GM21447 (cell line): ENCODE measurements around the gene HCAR3.

ENCODE experiments used
- ATAC-seq: cut with Tn5 transposase; IDR thresholded peaks from one replicate; pipeline ENCODE4 v1.9.1; 2021; ENCODE audit not compliant: unreplicated experiment

The HCAR3 gene

DNA sequence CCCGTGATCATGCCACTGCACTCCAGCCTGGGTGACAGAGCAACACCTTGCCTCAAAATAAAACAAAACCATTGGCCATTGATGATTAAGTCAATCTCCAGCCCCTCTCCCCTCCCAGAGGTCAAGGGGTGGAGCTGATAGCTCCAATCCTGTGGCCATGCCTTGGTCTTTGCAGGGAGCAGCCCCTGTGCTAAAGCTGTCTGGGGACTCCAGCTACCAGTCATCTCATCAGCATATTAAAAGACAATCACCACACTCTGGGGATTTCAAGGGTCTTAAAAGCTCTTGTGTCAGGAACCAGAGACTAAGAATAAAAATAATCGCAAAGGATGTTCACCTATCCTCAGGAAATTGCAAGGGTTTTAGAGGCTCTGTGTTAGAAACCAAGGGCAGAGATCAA is 44.1 kb downstream of the HCAR3 start:
- ATAC-seq, result no peak

DNA sequence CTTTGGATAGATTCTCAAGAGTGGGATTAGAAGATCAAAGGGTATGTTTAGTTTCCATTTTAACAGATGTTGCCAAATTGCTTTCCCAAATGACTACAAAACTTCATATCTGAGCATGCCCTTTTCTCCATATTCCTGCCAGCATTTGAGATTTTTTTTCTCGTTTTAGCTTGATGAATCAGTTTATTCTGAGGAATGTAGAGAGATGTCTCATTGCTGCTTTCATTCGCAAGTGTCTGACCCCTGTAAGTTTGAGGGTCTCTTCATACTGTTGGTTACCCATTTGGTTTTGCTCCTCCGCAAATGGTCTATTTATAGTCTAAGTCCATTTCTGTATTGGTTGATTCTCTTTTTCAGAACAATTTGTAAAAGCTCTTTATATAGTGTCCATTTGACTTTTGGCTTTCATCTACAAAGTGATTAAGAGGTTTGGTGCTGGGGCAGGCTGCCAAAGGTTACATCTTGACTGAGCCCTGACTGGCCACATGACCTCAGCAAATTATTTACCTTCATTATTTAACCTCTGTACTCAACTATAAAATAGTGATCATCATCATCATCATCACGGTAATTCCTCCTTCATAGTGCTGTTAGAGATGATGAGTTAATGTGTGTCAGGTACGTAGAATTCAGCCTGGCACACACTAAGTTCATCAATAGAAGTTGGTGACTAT is 47.1 kb downstream of the HCAR3 start:
- ATAC-seq, result no peak

DNA sequence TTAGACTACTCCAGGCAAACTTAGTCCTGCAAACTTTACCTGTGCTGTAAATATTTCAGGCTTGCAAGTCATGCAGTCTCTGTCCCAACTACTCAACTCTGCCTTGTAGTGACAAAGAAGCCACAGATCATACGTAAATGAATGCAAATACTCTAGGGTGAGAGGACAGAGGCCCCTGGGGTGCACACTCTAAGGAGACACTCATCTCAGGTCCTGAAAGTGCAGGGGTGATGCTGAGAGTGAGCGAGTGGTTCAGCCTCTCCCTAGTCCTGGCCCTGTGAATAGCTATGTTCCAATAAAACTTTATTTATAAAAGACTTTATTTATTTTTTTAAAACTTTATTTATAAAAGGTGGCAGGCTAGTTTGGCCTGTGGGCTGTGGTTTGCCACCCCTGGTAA is 48.3 kb downstream of the HCAR3 start:
- ATAC-seq, result no peak

DNA sequence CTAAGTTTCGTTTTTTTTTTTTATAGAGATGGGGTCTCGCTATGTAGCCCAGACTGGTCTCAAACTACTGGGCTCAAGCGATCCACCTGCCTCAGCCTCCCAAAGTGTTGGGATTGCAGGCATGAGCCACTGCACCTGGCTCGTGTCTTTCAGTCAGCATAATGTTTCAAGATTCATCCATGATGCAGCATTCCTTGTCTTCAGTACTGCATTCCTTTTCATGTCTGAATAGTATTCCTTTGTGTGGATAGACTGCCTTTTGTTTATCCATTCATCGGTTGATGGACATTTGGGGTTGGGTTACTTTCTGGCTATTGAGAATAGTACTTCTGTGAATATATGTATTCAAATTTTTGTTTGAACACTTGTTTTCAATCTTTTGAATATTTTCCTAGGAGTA is 50.9 kb downstream of the HCAR3 start:
- ATAC-seq, result no peak

DNA sequence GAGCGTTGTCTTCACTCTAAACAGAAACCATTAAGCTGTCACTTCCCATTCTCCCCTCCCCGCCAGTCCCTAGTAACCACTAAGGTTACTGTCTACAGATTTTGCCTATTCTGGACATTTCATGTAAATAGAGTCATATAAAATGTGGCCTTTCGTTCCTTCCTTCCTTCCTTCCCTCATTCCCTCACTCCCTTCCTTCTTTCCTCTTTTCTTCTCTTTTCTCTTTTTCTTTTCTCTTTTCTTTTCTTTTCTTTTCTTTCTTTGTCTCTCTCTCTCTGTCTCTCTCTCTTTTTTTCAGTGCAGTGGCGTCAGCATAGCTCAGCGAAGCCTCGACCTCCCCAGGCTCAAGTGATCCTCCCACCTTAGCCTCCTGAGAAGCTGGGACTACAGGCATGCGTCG is 51.3 kb downstream of the HCAR3 start:
- no peak for ATAC-seq
